B cell (primary cell): ENCODE measurements around the gene HS1BP3. TPM values are rescaled to one million over a fixed set of nuclear protein-coding genes. Genes with fewer than 3 reads are reported as not detected.

Source experiments
- ATAC-seq: fragments of 200-7000 bp; cut with Tn5 transposase; one replicate; pipeline ENCODE4 v1.10.0; 2021; ENCODE audit warnings: low read depth, mild to moderate bottlenecking, moderate number of reproducible peaks, moderate library complexity
- CTCF ChIA-PET: fragments of 350-600 bp; sonication (Branson Sonifier 250); formaldehyde crosslinking; loops from one replicate; lab custom pipeline; 2021; ENCODE audit warnings: antibody characterized with exemption, inconsistent platforms; lab: Charles Lee
- POLR2A ChIA-PET: fragments of 350-600 bp; sonication (Branson Sonifier 250); formaldehyde crosslinking; loops from one replicate; lab custom pipeline; 2021; ENCODE audit warnings: antibody characterized with exemption; lab: Charles Lee
- DNase-seq: peaks from one replicate; pipeline ENCODE4 v3.0.0; 2013
- H2AFZ ChIP-seq: 2 replicates; pipeline ENCODE4 v1.6.1; 2012; ENCODE audit warnings: mild to moderate bottlenecking, low read depth, low read length; ENCODE audit not compliant: insufficient read depth, poor library complexity, severe bottlenecking
- H3K27ac ChIP-seq, 2 donors: 1 replicate in 1 of 2; 2 replicates in 1 of 2; pipeline ENCODE4 v1.5.1; 2012 to 2013; ENCODE audit warnings: low read length in 2 of 2, mild to moderate bottlenecking in 2 of 2, moderate library complexity in 1 of 2
- H3K27me3 ChIP-seq, 4 experiments: fragments of 200-600 bp in 1 of 4; sonication (generic) in 1 of 4; replicated peaks in 1 of 4; 1 replicate in 2 of 4; 2 replicates in 2 of 4; pipeline versions ENCODE4 v1.6.1 to v1.7.0; 2013 to 2016; ENCODE audit warnings: low read length in 3 of 4, mild to moderate bottlenecking in 2 of 4, mixed read lengths in 1 of 4, moderate library complexity in 1 of 4; ENCODE audit not compliant: insufficient read depth in 4 of 4, control insufficient read depth in 3 of 4; ENCODE audit errors: control extremely low read depth in 1 of 4
- H3K36me3 ChIP-seq, 2 experiments: replicated peaks in 1 of 2; 1 replicate in 1 of 2; 2 replicates in 1 of 2; pipeline versions ENCODE4 v1.6.1 to v1.7.1; 2013; ENCODE audit warnings: low read length in 1 of 2; ENCODE audit not compliant: insufficient read depth in 2 of 2, control insufficient read depth in 1 of 2; ENCODE audit errors: control extremely low read depth in 1 of 2, extremely low read depth in 1 of 2
- H3K4me1 ChIP-seq, 2 donors: fragments of 200-600 bp in 1 of 2; sonication (generic) in 1 of 2; 1 replicate in 1 of 2; 2 replicates in 1 of 2; pipeline versions ENCODE4 v1.5.1 to v1.6.1; 2013 to 2017; ENCODE audit warnings: low read length in 2 of 2; ENCODE audit not compliant: control insufficient read depth in 2 of 2, insufficient read depth in 2 of 2
- H3K4me2 ChIP-seq: replicated peaks from 2 replicates; pipeline ENCODE3; 2012; ENCODE audit warnings: mild to moderate bottlenecking, low read depth, low read length; ENCODE audit not compliant: poor library complexity, severe bottlenecking
- H3K4me3 ChIP-seq, 5 experiments: fragments of 200-600 bp in 1 of 5; sonication (generic) in 1 of 5; 1 replicate in 3 of 5; 2 replicates in 2 of 5; pipeline versions ENCODE4 v1.5.1 to v1.7.0; 2011 to 2016; ENCODE audit warnings: low read length in 4 of 5, mild to moderate bottlenecking in 4 of 5, low read depth in 2 of 5, control low read depth in 1 of 5, moderate library complexity in 1 of 5; ENCODE audit not compliant: insufficient read depth in 1 of 5; ENCODE audit errors: control extremely low read depth in 1 of 5, extremely low read depth in 1 of 5
- H3K79me2 ChIP-seq: fragments of 200-600 bp; sonication (generic); one replicate; pipeline ENCODE4 v1.6.0; 2016; ENCODE audit warnings: low read length; ENCODE audit not compliant: control insufficient read depth, insufficient read depth
- H3K9ac ChIP-seq: fragments of 200-600 bp; sonication (generic); 2 replicates; pipeline ENCODE4 v1.6.1; 2017; ENCODE audit warnings: mild to moderate bottlenecking, low read length, moderate library complexity
- H3K9me3 ChIP-seq, 3 donors: one replicate each; pipeline versions ENCODE4 v1.6.1 to v1.7.1; 2013; ENCODE audit warnings: low read length in 2 of 3; ENCODE audit not compliant: control insufficient read depth in 2 of 3, insufficient read depth in 1 of 3; ENCODE audit errors: control extremely low read depth in 1 of 3
- H4K20me1 ChIP-seq: 2 replicates; pipeline ENCODE4 v1.6.0; 2012; ENCODE audit warnings: mild to moderate bottlenecking, low read length; ENCODE audit not compliant: insufficient read depth, control insufficient read depth, poor library complexity, severe bottlenecking
- H3K27ac Mint-ChIP-seq: one replicate; pipeline ENCODE4 v1.8.0; 2021; ENCODE audit warnings: mixed read lengths
- H3K27me3 Mint-ChIP-seq: one replicate; pipeline ENCODE4 v1.8.0; 2021; ENCODE audit warnings: mixed read lengths
- H3K4me1 Mint-ChIP-seq: one replicate; pipeline ENCODE4 v1.8.0; 2021; ENCODE audit warnings: mixed read lengths
- H3K4me3 Mint-ChIP-seq: one replicate; pipeline ENCODE4 v1.8.0; 2021; ENCODE audit warnings: mixed read lengths
- H3K9me3 Mint-ChIP-seq: one replicate; pipeline ENCODE4 v1.8.0; 2022; ENCODE audit warnings: mixed read lengths; ENCODE audit not compliant: insufficient read depth
- EZH2 ChIP-seq: IDR thresholded peaks from 2 replicates; pipeline ENCODE4 v1.6.1; 2012; ENCODE audit warnings: borderline replicate concordance, low read depth, mild to moderate bottlenecking, moderate library complexity, low read length; ENCODE audit not compliant: insufficient read depth, poor library complexity, severe bottlenecking
- WGBS: methylation state at CpG from one replicate; pipeline ENCODE4 v1.1.5; 2013; ENCODE audit warnings: missing lambda C conversion rate; ENCODE audit not compliant: insufficient coverage; 5-methylcytosine and 5-hydroxymethylcytosine counted together
- intact Hi-C: fragments of 100-400 bp; cut with micrococcal nuclease; formaldehyde crosslinking; loops from one replicate; pipeline ENCODE4 v1.10.0; 2022
- polyA plus RNA-seq: library from polyadenylated mRNA; depleted of rRNA; stranded (reverse); fragments of >200 nt; gene quantifications from 2 replicates; pipeline ENCODE4 v1.2.3, GENCODE V29; 2012
- total RNA-seq, 2 donors: library from RNA; stranded (reverse); fragments of 120-200 nt in 1 of 2; gene quantifications; 1 replicate in 1 of 2; 2 replicates in 1 of 2; pipeline versions ENCODE4 v1.2.3 to v1.2.4, GENCODE V29; 2013 to 2022
- TF ChIP-seq, protein P1 (sequence below): fragments of 200-600 bp; IDR thresholded peaks from one replicate; pipeline ENCODE4 v1.8.0; 2022; ENCODE audit warnings: antibody characterized with exemption, mild to moderate bottlenecking

HS1BP3 gene
- total and polyA plus RNA-seq, 2 donors (not counting 1 experiment from before 2014, with no cell fraction given) = 27.8 to 28.7 TPM

DNA sequence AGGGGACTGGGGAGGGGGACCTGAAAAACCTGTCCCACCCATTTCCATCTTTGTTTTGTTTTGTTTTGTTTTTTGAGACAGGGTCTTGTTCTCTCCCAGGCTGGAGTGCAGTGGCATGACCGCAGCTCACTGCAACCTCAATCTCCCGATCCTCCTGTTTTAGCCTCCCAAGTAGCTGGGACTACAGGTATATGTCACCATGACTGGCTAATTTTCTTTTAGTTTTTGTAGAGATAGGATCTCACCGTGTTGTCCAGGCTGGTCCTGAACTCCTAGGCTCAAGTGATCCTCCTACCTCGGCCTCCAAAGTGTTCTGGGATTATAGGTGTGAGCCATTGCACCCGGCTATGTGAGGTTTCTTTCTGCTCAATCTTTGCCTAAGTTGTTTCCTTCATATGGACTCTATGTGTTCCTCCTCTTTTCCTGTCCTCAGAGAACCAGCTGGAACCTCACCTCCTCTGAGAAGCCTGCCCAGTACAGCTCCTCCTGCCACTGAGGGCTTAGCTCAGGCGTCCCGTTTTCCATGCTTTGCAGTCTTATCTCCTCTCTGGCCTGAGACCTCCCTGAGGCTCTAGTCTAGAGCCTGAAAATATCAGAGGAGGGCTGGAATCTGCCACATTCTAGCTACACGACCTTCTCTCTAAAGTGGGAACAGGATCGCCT lies 74.8 kb downstream of the HS1BP3 start:
- Histone ChIP-seq H3K36me3 (no peaks in the 10 kb centered on the region), H3K4me3 (peak overlapping the region in 3 of 5 experiments; percentile 5 to 42 (median 26)), H4K20me1 (no peaks in the 10 kb centered on the region), H3K4me2 (peak overlapping the region; percentile 68), H3K4me1 (peaks cover 27 to 34% of the 10 kb centered on the region in 2 donors), H3K27me3 (no peaks in the 10 kb centered on the region), H3K79me2 (no peaks in the 10 kb centered on the region), H3K27ac (peak overlapping the region; percentile 37 to 65), H3K9me3 (no peaks in the 10 kb centered on the region), H2AFZ (peak overlapping the region; percentile 79), H3K9ac (peak overlapping the region; percentile 50)
- H3K27ac Mint-ChIP-seq = peak overlapping the region; percentile 12
- POLR2A ChIA-PET = interaction anchor here (1.9 kb wide), 1 partner anchor 129 kb away, joined by 7 read pairs; the partner anchor contains the start of gene RHOB
- H3K9me3 Mint-ChIP-seq = no peaks in the 10 kb centered on the region
- CTCF ChIA-PET = interaction anchor here (1.4 kb wide), 1 partner anchor 129 kb away, joined by 7 read pairs; the partner anchor contains the start of gene RHOB
- ATAC-seq = no peak
- peak overlapping the region; percentile 82 for H3K4me3 Mint-ChIP-seq
- 93% methylated on average over 4 of the region's 9 CpGs for WGBS
- H3K27me3 Mint-ChIP-seq = no peaks in the 10 kb centered on the region
- TF ChIP-seq, protein P1, sequence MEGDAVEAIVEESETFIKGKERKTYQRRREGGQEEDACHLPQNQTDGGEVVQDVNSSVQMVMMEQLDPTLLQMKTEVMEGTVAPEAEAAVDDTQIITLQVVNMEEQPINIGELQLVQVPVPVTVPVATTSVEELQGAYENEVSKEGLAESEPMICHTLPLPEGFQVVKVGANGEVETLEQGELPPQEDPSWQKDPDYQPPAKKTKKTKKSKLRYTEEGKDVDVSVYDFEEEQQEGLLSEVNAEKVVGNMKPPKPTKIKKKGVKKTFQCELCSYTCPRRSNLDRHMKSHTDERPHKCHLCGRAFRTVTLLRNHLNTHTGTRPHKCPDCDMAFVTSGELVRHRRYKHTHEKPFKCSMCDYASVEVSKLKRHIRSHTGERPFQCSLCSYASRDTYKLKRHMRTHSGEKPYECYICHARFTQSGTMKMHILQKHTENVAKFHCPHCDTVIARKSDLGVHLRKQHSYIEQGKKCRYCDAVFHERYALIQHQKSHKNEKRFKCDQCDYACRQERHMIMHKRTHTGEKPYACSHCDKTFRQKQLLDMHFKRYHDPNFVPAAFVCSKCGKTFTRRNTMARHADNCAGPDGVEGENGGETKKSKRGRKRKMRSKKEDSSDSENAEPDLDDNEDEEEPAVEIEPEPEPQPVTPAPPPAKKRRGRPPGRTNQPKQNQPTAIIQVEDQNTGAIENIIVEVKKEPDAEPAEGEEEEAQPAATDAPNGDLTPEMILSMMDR = no peak
- TF ChIP-seq EZH2 = no peak
- intact Hi-C loops = loop anchor here (1.0 to 5.0 kb wide), 2 partner anchors 19 to 129 kb away; partner anchors contain the start of gene RHOB
- H3K4me1 Mint-ChIP-seq = peaks cover 23% of the 10 kb centered on the region
- no peak for DNase-seq

DNA sequence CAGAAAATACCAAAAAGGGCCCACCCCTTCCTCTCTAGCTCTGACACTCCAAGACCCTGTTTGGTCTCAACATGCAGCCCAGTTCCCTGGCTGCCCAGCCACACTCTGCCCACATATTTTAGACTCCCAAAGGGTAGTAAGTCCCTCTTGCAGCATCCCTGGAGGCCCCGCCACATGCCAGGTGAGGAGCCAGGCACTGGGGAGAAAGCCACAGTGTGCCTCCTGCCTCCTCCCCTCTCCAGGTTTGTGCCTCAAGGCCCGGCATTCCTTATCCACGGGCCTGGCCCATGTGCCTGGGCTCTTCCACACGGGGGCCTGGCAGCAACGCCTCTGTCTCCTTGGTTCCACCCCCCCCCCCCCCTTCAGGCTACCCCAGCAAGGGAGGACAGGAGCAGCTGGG lies 75.5 kb downstream of the HS1BP3 start:
- Mint-ChIP-seq H3K4me3 (no peak overlapping the region), H3K27me3 (no peaks in the 10 kb centered on the region), H3K4me1 (peaks cover 23% of the 10 kb centered on the region), H3K9me3 (no peaks in the 10 kb centered on the region), H3K27ac (no peak overlapping the region)
- ChIA-PET POLR2A (no interaction called here), CTCF (no interaction called here)
- intact Hi-C loops = loop anchor here (5.0 kb wide), 1 partner anchor 128 kb away; the partner anchor contains the start of gene RHOB
- Histone ChIP-seq H3K4me1 (peaks cover 27 to 34% of the 10 kb centered on the region in 2 donors), H2AFZ (no peak overlapping the region), H3K27ac (no peak overlapping the region), H4K20me1 (no peaks in the 10 kb centered on the region), H3K36me3 (no peaks in the 10 kb centered on the region), H3K4me3 (no peak overlapping the region), H3K27me3 (no peaks in the 10 kb centered on the region), H3K79me2 (no peaks in the 10 kb centered on the region), H3K4me2 (no peak overlapping the region), H3K9ac (no peak overlapping the region), H3K9me3 (no peaks in the 10 kb centered on the region)
- TF ChIP-seq, protein P1 = no peak
- TF ChIP-seq EZH2 = no peak
- no peak for DNase-seq
- no peak for ATAC-seq
- WGBS = 81% methylated on average over 3 of the region's 5 CpGs
